CD4-positive, CD25-positive, alpha-beta regulatory T cell (primary cell): ENCODE results near the gene ME1. TPM values are rescaled to one million over a fixed set of nuclear protein-coding genes. Genes with fewer than 3 reads are reported as not detected.
A peak's percentile ranks its signal among the peaks of the same experiment; 100 is the strongest.

Source experiments
- ATAC-seq, 2 donors: fragments of 150-1000 bp; cut with Tn5 transposase; one replicate each; pipeline ENCODE4 v1.10.0; 2021; ENCODE audit warnings: low read depth in 2 of 2, moderate number of reproducible peaks in 2 of 2, moderate library complexity in 1 of 2
- DNase-seq, 3 donors: peaks; one replicate each; pipeline versions ENCODE4 v3.0.0 to v3.0.0-alpha.2; 2012 to 2022; ENCODE audit warnings: mixed read lengths in 1 of 3
- H3K27ac ChIP-seq: one replicate; pipeline ENCODE4 v1.7.0; 2013; ENCODE audit warnings: mild to moderate bottlenecking, low read length; ENCODE audit not compliant: insufficient read depth, poor library complexity, severe bottlenecking
- H3K27me3 ChIP-seq: one replicate; pipeline ENCODE4 v1.7.0; 2013; ENCODE audit warnings: low read length; ENCODE audit not compliant: control insufficient read depth, insufficient read depth
- H3K36me3 ChIP-seq: one replicate; pipeline ENCODE4 v1.7.0; 2013; ENCODE audit warnings: mild to moderate bottlenecking, low read length, moderate library complexity; ENCODE audit not compliant: control insufficient read depth, insufficient read depth
- H3K4me1 ChIP-seq: 2 replicates; pipeline ENCODE4 v1.7.0; 2013; ENCODE audit warnings: mild to moderate bottlenecking, low read length; ENCODE audit not compliant: insufficient read depth, control insufficient read depth, poor library complexity, severe bottlenecking
- H3K4me3 ChIP-seq: one replicate; pipeline ENCODE4 v1.7.0; 2013; ENCODE audit warnings: low read depth, mild to moderate bottlenecking, low read length, moderate library complexity
- H3K9me3 ChIP-seq, 2 experiments: 1 replicate in 1 of 2; 2 replicates in 1 of 2; pipeline ENCODE4 v1.7.0; 2013; ENCODE audit warnings: low read length in 2 of 2, mild to moderate bottlenecking in 1 of 2, moderate library complexity in 1 of 2; ENCODE audit not compliant: control insufficient read depth in 2 of 2
- H3K27ac Mint-ChIP-seq, 3 donors: one replicate each; pipeline ENCODE4 v1.8.0; 2020 to 2022; ENCODE audit warnings: mild to moderate bottlenecking in 3 of 3, mixed read lengths in 3 of 3, moderate library complexity in 2 of 3
- H3K27me3 Mint-ChIP-seq: one replicate; pipeline ENCODE4 v1.8.0; 2022; ENCODE audit warnings: mild to moderate bottlenecking, mixed read lengths
- H3K36me3 Mint-ChIP-seq: one replicate; pipeline ENCODE4 v1.8.0; 2020; ENCODE audit warnings: mixed read lengths
- H3K4me1 Mint-ChIP-seq, 4 donors: one replicate each; pipeline ENCODE4 v1.8.0; 2020 to 2022; ENCODE audit warnings: mixed read lengths in 4 of 4, mild to moderate bottlenecking in 1 of 4
- H3K4me3 Mint-ChIP-seq, 4 donors: one replicate each; pipeline ENCODE4 v1.8.0; 2020 to 2022; ENCODE audit warnings: mild to moderate bottlenecking in 4 of 4, mixed read lengths in 4 of 4, moderate library complexity in 3 of 4
- H3K9me3 Mint-ChIP-seq, 7 donors: one replicate each; pipeline ENCODE4 v1.8.0; 2020 to 2022; ENCODE audit warnings: mixed read lengths in 7 of 7, mild to moderate bottlenecking in 3 of 7, moderate library complexity in 2 of 7
- polyA plus RNA-seq, 4 donors: library from polyadenylated mRNA; unstranded; fragments of 300-500 nt; fragmentation: Illumina TruSeq; gene quantifications; one replicate each; pipeline ENCODE4 v1.2.3, GENCODE V29; 2021
- total RNA-seq: library from RNA; stranded (reverse); gene quantifications from one replicate; pipeline ENCODE4 v1.2.3, GENCODE V29; 2022

ME1 gene
- total and polyA plus RNA-seq, 5 donors from 2014 or later, result not detected

- Mint-ChIP-seq H3K4me3 (no peak overlapping the region), H3K27ac (peak overlapping the region in 1 of 3 donors; percentile 23), H3K36me3 (no peaks in the 10 kb centered on the region), H3K9me3 (peaks cover 0 to 2% (median 0%) of the 10 kb centered on the region in 7 donors), H3K4me1 (peaks cover 0 to 2% (median 0%) of the 10 kb centered on the region in 4 donors), H3K27me3 (peaks cover 35% of the 10 kb centered on the region)
- DNase-seq (peak; percentile 19 to 72 (median 60)), ATAC-seq (peak; percentile 93 to 94)
- Histone ChIP-seq H3K36me3 (no peaks in the 10 kb centered on the region), H3K27ac (no peak overlapping the region), H3K9me3 (no peaks in the 10 kb centered on the region), H3K27me3 (peaks cover 17% of the 10 kb centered on the region), H3K4me1 (no peaks in the 10 kb centered on the region), H3K4me3 (no peak overlapping the region)
Observed at GRCh38 chr6:83215131-83216047, 215.5 kb downstream of the ME1 start.

GRCh38 chr6:83202031-83202430 lies 228.8 kb downstream of the ME1 start:
- H3K27ac Mint-ChIP-seq, result no peak overlapping the region
- DNase-seq (no peak), ATAC-seq (no peak)
- no peak overlapping the region for H3K4me3 Mint-ChIP-seq
- no peaks in the 10 kb centered on the region for H3K4me1 Mint-ChIP-seq
- Histone ChIP-seq H3K9me3 (no peaks in the 10 kb centered on the region), H3K27ac (no peak overlapping the region), H3K36me3 (no peaks in the 10 kb centered on the region), H3K27me3 (peaks cover 1% of the 10 kb centered on the region), H3K4me1 (no peaks in the 10 kb centered on the region), H3K4me3 (no peak overlapping the region)
- peaks cover 8% of the 10 kb centered on the region for H3K27me3 Mint-ChIP-seq
- H3K9me3 Mint-ChIP-seq, result no peaks in the 10 kb centered on the region
- H3K36me3 Mint-ChIP-seq, result no peaks in the 10 kb centered on the region

DNA sequence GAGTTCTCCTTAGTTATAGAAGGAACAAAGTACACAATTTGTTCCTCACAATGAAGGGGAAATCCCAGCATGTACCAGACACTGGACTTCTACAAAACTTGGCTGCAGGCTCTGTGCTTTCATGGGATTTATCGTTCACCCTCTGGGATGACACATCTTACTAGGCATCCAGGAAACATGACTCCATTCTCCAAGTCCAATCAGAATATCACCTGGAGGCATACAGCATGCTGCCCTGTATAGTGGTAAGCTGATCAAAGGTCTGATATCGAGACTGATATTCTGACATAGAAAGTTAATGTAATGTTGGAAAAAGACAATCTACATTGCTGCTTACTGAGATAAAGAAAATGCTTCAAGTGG lies 231.0 kb downstream of the ME1 start:
- Histone ChIP-seq H3K27ac (no peak overlapping the region), H3K27me3 (no peaks in the 10 kb centered on the region), H3K4me1 (no peaks in the 10 kb centered on the region), H3K9me3 (no peaks in the 10 kb centered on the region), H3K4me3 (no peak overlapping the region), H3K36me3 (peaks cover 2% of the 10 kb centered on the region)
- H3K4me3 Mint-ChIP-seq, result no peak overlapping the region
- H3K4me1 Mint-ChIP-seq, result peaks cover 2 to 18% (median 9%) of the 10 kb centered on the region in 4 donors
- no peak for DNase-seq
- no peak for ATAC-seq
- no peaks in the 10 kb centered on the region for H3K9me3 Mint-ChIP-seq
- H3K36me3 Mint-ChIP-seq, result no peaks in the 10 kb centered on the region
- H3K27ac Mint-ChIP-seq, result peak overlapping the region in 1 of 3 donors; percentile 8
- H3K27me3 Mint-ChIP-seq, result no peaks in the 10 kb centered on the region

GRCh38 chr6:83199173-83199862 lies 231.5 kb downstream of the ME1 start:
- no peaks in the 10 kb centered on the region for H3K27me3 Mint-ChIP-seq
- H3K4me3 Mint-ChIP-seq, result no peak overlapping the region
- no peak for DNase-seq
- Histone ChIP-seq H3K9me3 (no peaks in the 10 kb centered on the region), H3K36me3 (peaks cover 2% of the 10 kb centered on the region), H3K27ac (no peak overlapping the region), H3K4me1 (peaks cover 2% of the 10 kb centered on the region), H3K4me3 (no peak overlapping the region), H3K27me3 (no peaks in the 10 kb centered on the region)
- no peak for ATAC-seq
- H3K36me3 Mint-ChIP-seq, result no peaks in the 10 kb centered on the region
- no peaks in the 10 kb centered on the region for H3K9me3 Mint-ChIP-seq
- peak overlapping the region in 1 of 3 donors; percentile 8 for H3K27ac Mint-ChIP-seq
- H3K4me1 Mint-ChIP-seq, result peaks cover 6 to 23% (median 13%) of the 10 kb centered on the region in 4 donors

GRCh38 chr6:83198486-83199172 lies 232.2 kb downstream of the ME1 start:
- H3K36me3 ChIP-seq, result peaks cover 2% of the 10 kb centered on the region
- H3K4me3 ChIP-seq, result no peak overlapping the region
- H3K9me3 ChIP-seq, result no peaks in the 10 kb centered on the region
- no peak overlapping the region for H3K27ac ChIP-seq
- H3K4me1 ChIP-seq, result peaks cover 9% of the 10 kb centered on the region
- DNase-seq (no peak), ATAC-seq (no peak)
- Mint-ChIP-seq H3K9me3 (no peaks in the 10 kb centered on the region), H3K4me3 (no peak overlapping the region), H3K4me1 (peaks cover 7 to 27% (median 15%) of the 10 kb centered on the region in 4 donors), H3K36me3 (no peaks in the 10 kb centered on the region), H3K27ac (no peak overlapping the region), H3K27me3 (no peaks in the 10 kb centered on the region)
- H3K27me3 ChIP-seq, result no peaks in the 10 kb centered on the region

- DNase-seq (peak; percentile 9 to 31 (median 23)), ATAC-seq (no peak)
- Mint-ChIP-seq H3K27ac (peak overlapping the region; percentile 41 to 86 (median 67)), H3K4me1 (peaks cover 25 to 62% (median 45%) of the 10 kb centered on the region in 4 donors), H3K4me3 (peak overlapping the region; percentile 74 to 94 (median 82)), H3K9me3 (no peaks in the 10 kb centered on the region), H3K27me3 (no peaks in the 10 kb centered on the region), H3K36me3 (peaks cover 13% of the 10 kb centered on the region)
- H3K4me3 ChIP-seq, result peak overlapping the region; percentile 70
- H3K27me3 ChIP-seq, result no peaks in the 10 kb centered on the region
- H3K4me1 ChIP-seq, result peaks cover 26% of the 10 kb centered on the region
- peaks cover 2% of the 10 kb centered on the region for H3K36me3 ChIP-seq
- H3K9me3 ChIP-seq, result no peaks in the 10 kb centered on the region
- peak overlapping the region; percentile 49 for H3K27ac ChIP-seq
Observed at GRCh38 chr6:83193747-83194566, 236.9 kb downstream of the ME1 start.
